Naive thymus-derived CD8-positive, alpha-beta T cell (primary cell): ENCODE results near the gene KNDC1. TPM values are rescaled to one million over a fixed set of nuclear protein-coding genes. Genes with fewer than 3 reads are reported as not detected.

ENCODE experiments used
- ATAC-seq, 2 donors: fragments of 150-1000 bp; cut with Tn5 transposase in 1 of 2; sonication (Bioruptor Pico), chemical (Tn5 transposase) in 1 of 2; 1 replicate in 1 of 2; 2 replicates in 1 of 2; pipeline ENCODE4 v1.10.0; 2021; ENCODE audit warnings: mild to moderate bottlenecking in 2 of 2, moderate library complexity in 2 of 2
- POLR2A ChIA-PET: fragments of 350-600 bp; sonication (Branson Sonifier 250); formaldehyde crosslinking; loops from one replicate; lab custom pipeline; 2021; ENCODE audit warnings: antibody characterized with exemption; lab: Charles Lee
- DNase-seq, 10 donors: peaks; one replicate each; pipeline versions ENCODE4 v3.0.0 to v3.0.0-alpha.2; 2020 to 2022
- H3K27ac Mint-ChIP-seq, 10 donors: one replicate each; pipeline ENCODE4 v1.8.0; 2020 to 2022; ENCODE audit warnings: mild to moderate bottlenecking in 10 of 10, mixed read lengths in 10 of 10, moderate library complexity in 4 of 10, inconsistent platforms in 1 of 10
- H3K27me3 Mint-ChIP-seq, 5 donors: one replicate each; pipeline ENCODE4 v1.8.0; 2021 to 2022; ENCODE audit warnings: mixed read lengths in 5 of 5
- H3K36me3 Mint-ChIP-seq, 3 donors: one replicate each; pipeline ENCODE4 v1.8.0; 2020 to 2022; ENCODE audit warnings: mixed read lengths in 3 of 3, mild to moderate bottlenecking in 2 of 3, inconsistent platforms in 1 of 3
- H3K4me1 Mint-ChIP-seq, 4 donors: one replicate each; pipeline ENCODE4 v1.8.0; 2021 to 2022; ENCODE audit warnings: mixed read lengths in 4 of 4
- H3K4me3 Mint-ChIP-seq, 10 donors: one replicate each; pipeline ENCODE4 v1.8.0; 2020 to 2022; ENCODE audit warnings: mild to moderate bottlenecking in 10 of 10, mixed read lengths in 10 of 10, moderate library complexity in 6 of 10, inconsistent platforms in 1 of 10
- H3K9me3 Mint-ChIP-seq, 9 donors: one replicate each; pipeline ENCODE4 v1.8.0; 2020 to 2022; ENCODE audit warnings: mixed read lengths in 9 of 9, mild to moderate bottlenecking in 3 of 9, inconsistent platforms in 1 of 9, moderate library complexity in 1 of 9
- polyA plus RNA-seq, 3 donors: library from polyadenylated mRNA; unstranded; fragments of 300-500 nt; fragmentation: Illumina TruSeq; gene quantifications; one replicate each; pipeline ENCODE4 v1.2.3, GENCODE V29; 2021
- total RNA-seq, 8 experiments: library from RNA in 2 of 8; stranded (reverse) in 2 of 8; gene quantifications; one replicate each; pipeline ENCODE4 v1.2.3 and lab custom pipeline; 2021 to 2026

Gene KNDC1
- total and polyA plus RNA-seq, 5 experiments from 2014 or later = 0.49 TPM; not detected in 4

DNA sequence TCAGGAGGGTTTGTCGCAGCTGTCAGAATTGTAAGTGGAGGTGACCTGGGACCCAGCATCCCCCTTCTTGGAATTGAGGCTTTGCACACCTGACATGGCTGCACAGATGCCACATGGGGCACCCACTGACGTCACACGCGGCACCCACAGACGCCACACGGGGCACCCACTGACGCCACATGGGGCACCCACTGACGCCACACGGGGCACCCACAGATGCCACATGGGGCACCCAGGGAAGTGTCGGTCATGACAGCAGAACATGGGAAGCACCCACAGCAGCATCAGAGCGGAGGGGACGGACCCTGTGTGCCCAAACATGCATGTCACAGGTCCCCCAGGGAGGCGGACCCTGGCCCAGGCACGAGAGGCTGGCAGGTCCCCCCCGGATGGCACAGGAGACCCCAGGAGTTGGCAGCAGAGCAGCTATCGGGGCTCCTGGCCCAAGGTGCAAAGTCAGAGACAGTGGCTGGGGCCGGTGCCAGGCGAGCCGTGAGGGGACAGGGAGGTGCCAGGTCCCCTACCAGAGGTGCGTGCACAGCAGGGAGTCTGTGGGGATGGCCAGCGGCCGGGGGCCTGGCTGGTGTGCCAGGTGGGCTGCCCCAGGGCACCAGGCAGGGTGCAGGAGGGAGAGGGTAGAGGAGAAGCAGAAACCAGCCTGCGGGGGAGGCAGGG lies 21.1 kb downstream of the KNDC1 start:
- H3K9me3 Mint-ChIP-seq = peaks cover 0 to 13% (median 0%) of the 10 kb centered on the region in 9 donors
- peaks cover 0 to 19% (median 8%) of the 10 kb centered on the region in 5 donors for H3K27me3 Mint-ChIP-seq
- no peak overlapping the region for H3K4me3 Mint-ChIP-seq
- H3K36me3 Mint-ChIP-seq = no peaks in the 10 kb centered on the region
- no peak for ATAC-seq
- DNase-seq = no peak
- POLR2A ChIA-PET = no interaction called here
- no peak overlapping the region for H3K27ac Mint-ChIP-seq
- H3K4me1 Mint-ChIP-seq = peaks cover 0 to 9% (median 0%) of the 10 kb centered on the region in 4 donors

DNA sequence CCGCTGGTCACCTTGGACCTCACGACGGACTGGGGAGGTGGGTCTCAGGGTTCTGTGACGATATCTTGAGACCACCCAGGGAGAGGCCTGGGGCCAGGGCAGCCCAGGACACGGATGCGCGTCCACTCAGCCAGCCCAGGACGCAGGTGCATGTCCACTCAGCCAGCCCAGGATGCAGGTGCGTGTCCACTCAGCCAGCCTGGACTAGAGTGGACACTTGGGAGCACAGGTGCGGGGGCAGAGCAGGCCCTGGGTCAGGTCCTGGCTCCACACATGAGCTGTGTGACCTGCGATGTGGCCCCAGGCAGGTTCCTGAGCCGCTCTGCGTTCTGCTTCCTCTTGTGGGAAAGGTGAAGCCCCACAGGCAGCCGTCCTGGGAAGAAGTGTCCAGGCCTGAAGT lies 22.2 kb downstream of the KNDC1 start:
- ATAC-seq = no peak
- no peak overlapping the region for H3K4me3 Mint-ChIP-seq
- peaks cover 0 to 8% (median 0%) of the 10 kb centered on the region in 9 donors for H3K9me3 Mint-ChIP-seq
- no peaks in the 10 kb centered on the region for H3K36me3 Mint-ChIP-seq
- POLR2A ChIA-PET = no interaction called here
- peaks cover 0 to 19% (median 8%) of the 10 kb centered on the region in 5 donors for H3K27me3 Mint-ChIP-seq
- no peak for DNase-seq
- H3K27ac Mint-ChIP-seq = no peak overlapping the region
- H3K4me1 Mint-ChIP-seq = peaks cover 0 to 7% (median 0%) of the 10 kb centered on the region in 4 donors

DNA sequence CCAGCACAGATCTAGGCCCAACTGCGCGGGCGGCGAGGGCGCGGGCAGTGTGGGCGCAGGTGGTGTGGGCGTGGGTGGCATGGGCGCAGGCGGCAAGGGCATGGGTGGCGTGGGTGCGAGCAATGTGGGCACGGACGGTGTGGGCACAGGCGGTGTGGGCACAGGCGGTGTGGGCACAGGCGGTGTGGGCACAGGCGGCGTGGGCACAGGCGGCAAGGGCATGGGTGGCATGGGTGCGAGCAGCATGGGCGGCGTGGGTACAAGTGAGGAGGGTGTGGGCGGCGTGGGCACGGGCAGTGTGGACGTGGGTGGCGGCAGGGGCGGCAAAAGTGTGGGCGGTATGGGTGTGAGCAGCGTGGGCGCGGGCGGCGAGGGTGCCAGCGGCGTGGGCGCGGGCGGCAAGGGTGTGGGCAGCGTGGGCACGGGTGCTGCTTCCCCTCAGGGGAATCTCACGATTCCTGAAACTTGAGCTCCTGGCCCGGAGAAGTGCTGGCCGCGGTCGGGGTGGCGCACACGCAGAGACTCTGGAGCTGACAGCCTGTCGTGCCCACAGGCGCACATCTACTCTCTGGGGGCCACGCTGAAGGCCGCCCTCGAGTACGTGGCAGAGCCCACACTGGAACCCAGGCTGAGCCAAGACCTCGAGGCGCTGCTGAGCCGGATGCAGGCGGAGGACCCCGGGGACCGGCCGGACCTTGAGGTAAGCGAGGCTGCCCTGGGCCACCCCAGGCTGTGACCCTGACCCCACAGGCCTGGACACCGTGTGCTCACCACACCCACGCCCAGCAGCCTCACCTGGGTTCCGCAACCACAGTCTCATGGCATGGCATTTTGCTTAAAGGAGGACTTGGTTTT lies 23.0 kb downstream of the KNDC1 start:
- no peak overlapping the region for H3K27ac Mint-ChIP-seq
- H3K4me3 Mint-ChIP-seq = no peak overlapping the region
- DNase-seq = no peak
- no peaks in the 10 kb centered on the region for H3K9me3 Mint-ChIP-seq
- POLR2A ChIA-PET = no interaction called here
- H3K27me3 Mint-ChIP-seq = peaks cover 0 to 19% (median 8%) of the 10 kb centered on the region in 5 donors
- H3K4me1 Mint-ChIP-seq = peaks cover 0 to 3% (median 0%) of the 10 kb centered on the region in 4 donors
- ATAC-seq = no peak
- no peaks in the 10 kb centered on the region for H3K36me3 Mint-ChIP-seq

DNA sequence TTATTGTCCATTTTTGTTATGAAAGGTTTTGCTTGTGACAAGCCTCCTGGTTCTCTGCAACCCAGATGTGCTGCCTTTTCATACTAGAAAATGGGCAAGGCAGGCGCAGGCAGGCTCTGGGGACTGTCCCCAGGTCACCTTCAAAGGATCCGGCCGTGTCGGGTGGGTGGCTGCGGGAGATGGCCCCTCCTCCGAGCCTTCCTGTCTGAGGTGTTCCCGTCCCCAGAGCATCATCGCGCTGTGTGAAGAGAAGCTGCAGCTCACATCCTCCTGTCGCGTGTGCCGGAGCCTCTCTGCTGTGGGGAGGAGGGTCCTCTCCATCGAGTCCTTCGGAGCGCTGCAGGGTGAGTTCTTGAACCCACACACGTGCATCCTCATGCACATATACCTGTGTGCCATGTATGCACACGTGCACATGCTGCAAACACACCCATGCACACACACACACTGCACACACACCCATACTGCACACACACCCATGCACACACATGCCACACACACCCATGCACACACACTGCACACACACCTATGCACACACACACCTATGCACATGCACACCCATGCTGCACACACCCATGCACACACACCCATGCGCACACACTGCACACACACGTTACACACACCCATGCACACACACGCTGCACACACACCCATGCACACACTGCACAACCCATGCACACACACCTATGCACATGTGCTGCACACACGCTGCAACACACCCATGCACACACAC lies 23.8 kb downstream of the KNDC1 start:
- Mint-ChIP-seq H3K9me3 (no peaks in the 10 kb centered on the region), H3K4me3 (no peak overlapping the region), H3K4me1 (peaks cover 0 to 3% (median 0%) of the 10 kb centered on the region in 4 donors), H3K36me3 (no peaks in the 10 kb centered on the region), H3K27ac (no peak overlapping the region), H3K27me3 (peaks cover 0 to 19% (median 8%) of the 10 kb centered on the region in 5 donors)
- no peak for ATAC-seq
- DNase-seq = no peak
- POLR2A ChIA-PET = no interaction called here

- no peak overlapping the region for H3K27ac Mint-ChIP-seq
- ATAC-seq = no peak
- H3K4me3 Mint-ChIP-seq = no peak overlapping the region
- H3K9me3 Mint-ChIP-seq = no peaks in the 10 kb centered on the region
- POLR2A ChIA-PET = no interaction called here
- DNase-seq = no peak
- peaks cover 0 to 19% (median 9%) of the 10 kb centered on the region in 5 donors for H3K27me3 Mint-ChIP-seq
- no peaks in the 10 kb centered on the region for H3K36me3 Mint-ChIP-seq
- peaks cover 0 to 3% (median 0%) of the 10 kb centered on the region in 4 donors for H3K4me1 Mint-ChIP-seq
These were observed 24.7 kb downstream of the KNDC1 start for GRCh38 chr10:133184591-133185244.

GRCh38 chr10:133185421-133185820 lies 25.4 kb downstream of the KNDC1 start:
- H3K27ac Mint-ChIP-seq = no peak overlapping the region
- no peak for ATAC-seq
- DNase-seq = no peak
- no peaks in the 10 kb centered on the region for H3K9me3 Mint-ChIP-seq
- POLR2A ChIA-PET = no interaction called here
- peaks cover 0 to 16% (median 11%) of the 10 kb centered on the region in 5 donors for H3K27me3 Mint-ChIP-seq
- H3K4me3 Mint-ChIP-seq = no peak overlapping the region
- H3K4me1 Mint-ChIP-seq = peaks cover 0 to 3% (median 0%) of the 10 kb centered on the region in 4 donors
- no peaks in the 10 kb centered on the region for H3K36me3 Mint-ChIP-seq

- POLR2A ChIA-PET = no interaction called here
- no peak overlapping the region for H3K4me3 Mint-ChIP-seq
- no peaks in the 10 kb centered on the region for H3K36me3 Mint-ChIP-seq
- H3K9me3 Mint-ChIP-seq = no peaks in the 10 kb centered on the region
- H3K27me3 Mint-ChIP-seq = peaks cover 0 to 11% (median 6%) of the 10 kb centered on the region in 5 donors
- ATAC-seq = no peak
- DNase-seq = no peak
- H3K27ac Mint-ChIP-seq = no peak overlapping the region
- H3K4me1 Mint-ChIP-seq = peaks cover 0 to 3% (median 0%) of the 10 kb centered on the region in 4 donors
These were observed 25.9 kb downstream of the KNDC1 start for GRCh38 chr10:133185916-133186315.

GRCh38 chr10:133186416-133187090 lies 26.5 kb downstream of the KNDC1 start:
- Mint-ChIP-seq H3K27ac (no peak overlapping the region), H3K9me3 (no peaks in the 10 kb centered on the region), H3K36me3 (no peaks in the 10 kb centered on the region), H3K27me3 (peaks cover 0 to 8% (median 4%) of the 10 kb centered on the region in 5 donors), H3K4me1 (peaks cover 0 to 3% (median 0%) of the 10 kb centered on the region in 4 donors), H3K4me3 (no peak overlapping the region)
- POLR2A ChIA-PET = no interaction called here
- ATAC-seq (no peak), DNase-seq (no peak)

GRCh38 chr10:133187091-133187905 lies 27.3 kb downstream of the KNDC1 start:
- POLR2A ChIA-PET = no interaction called here
- peaks cover 0 to 5% (median 3%) of the 10 kb centered on the region in 5 donors for H3K27me3 Mint-ChIP-seq
- peaks cover 0 to 3% (median 0%) of the 10 kb centered on the region in 4 donors for H3K4me1 Mint-ChIP-seq
- DNase-seq (no peak), ATAC-seq (no peak)
- peaks cover 0 to 7% (median 0%) of the 10 kb centered on the region in 9 donors for H3K9me3 Mint-ChIP-seq
- H3K36me3 Mint-ChIP-seq = no peaks in the 10 kb centered on the region
- H3K27ac Mint-ChIP-seq = no peak overlapping the region
- H3K4me3 Mint-ChIP-seq = no peak overlapping the region

GRCh38 chr10:133187906-133188681 lies 28.1 kb downstream of the KNDC1 start:
- H3K36me3 Mint-ChIP-seq = no peaks in the 10 kb centered on the region
- H3K4me3 Mint-ChIP-seq = no peak overlapping the region
- ATAC-seq = no peak
- peaks cover 0 to 3% (median 0%) of the 10 kb centered on the region in 4 donors for H3K4me1 Mint-ChIP-seq
- H3K27ac Mint-ChIP-seq = no peak overlapping the region
- POLR2A ChIA-PET = no interaction called here
- peaks cover 0 to 5% (median 3%) of the 10 kb centered on the region in 5 donors for H3K27me3 Mint-ChIP-seq
- peaks cover 0 to 10% (median 0%) of the 10 kb centered on the region in 9 donors for H3K9me3 Mint-ChIP-seq
- no peak for DNase-seq

- no peak for ATAC-seq
- Mint-ChIP-seq H3K27ac (no peak overlapping the region), H3K4me3 (no peak overlapping the region), H3K27me3 (peaks cover 0 to 5% (median 4%) of the 10 kb centered on the region in 5 donors), H3K9me3 (peaks cover 0 to 10% (median 7%) of the 10 kb centered on the region in 9 donors), H3K4me1 (peaks cover 0 to 2% (median 0%) of the 10 kb centered on the region in 4 donors), H3K36me3 (no peaks in the 10 kb centered on the region)
- DNase-seq = no peak
- POLR2A ChIA-PET = no interaction called here
These were observed 29.2 kb downstream of the KNDC1 start for GRCh38 chr10:133189256-133189655.
